Measurements from ENCODE around the gene FAM76A. TPM values are rescaled to one million over a fixed set of nuclear protein-coding genes. Genes with fewer than 3 reads are reported as not detected.
"Not testable (repeated sequence)": the region's sequence is repeated elsewhere in the genome, so short reads cannot be mapped to it uniquely, and the experiment has no call there.

FAM76A gene
- total RNA-seq, 8 experiments from 2014 or later: 4.4 to 13.0 (median 11.2) TPM

- in situ Hi-C loops (cut with MboI; ENCODE audit: low pct_unique_long_range_greater_than_20kb in 2 of 9, low sequenced_read_pairs in 9 of 9, unreplicated experiment in 9 of 9): no loop called here
- peak overlapping the region; percentile 84 to 85 for H3K27ac ChIP-seq
- peak in 1 of 8 experiments; percentile 0 for ATAC-seq (replicated peaks in 6 of 8)
These were observed 48.2 kb downstream of the FAM76A start for GRCh38 chr1:27773826-27774445.

DNA sequence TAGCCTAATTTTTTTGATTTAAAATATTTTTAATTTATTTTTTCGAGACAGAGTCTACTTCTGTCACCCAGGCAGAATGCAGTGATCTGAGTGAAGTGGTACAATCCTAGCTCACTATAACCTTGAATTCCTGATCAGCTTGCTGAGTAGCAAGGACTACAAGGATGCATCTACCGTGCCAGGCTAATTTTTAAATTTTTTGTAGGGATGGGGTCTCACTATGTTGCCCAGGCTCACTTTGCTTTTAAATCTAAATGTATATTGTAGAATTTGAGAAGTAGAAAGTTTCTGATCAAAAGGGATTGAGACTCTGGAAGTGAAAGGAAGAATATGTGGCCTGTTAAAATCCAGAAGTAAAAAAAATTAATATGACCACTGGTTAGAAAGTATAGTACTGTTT, 48.9 kb downstream of the FAM76A start:
- WGBS, 10 experiments: 18 to 100% (median 89%) methylated on average over 1 to 2 of the region's 2 CpGs; no CpG with 5 or more reads in 1 of the 10 experiments
- Histone ChIP-seq H3K4me3 (peak overlapping the region in 3 of 5 donors; percentile 80 to 91 (median 86)), H3K4me1 (replicated peaks in 1 of 2) (peaks cover 5 to 16% of the 10 kb centered on the region in 2 donors), H3K27ac (no peak overlapping the region)
- no peak for ATAC-seq (replicated peaks in 6 of 8)
- in situ Hi-C loops (cut with MboI; ENCODE audit: low pct_unique_long_range_greater_than_20kb in 2 of 9, low sequenced_read_pairs in 9 of 9, unreplicated experiment in 9 of 9): no loop called here

More at GRCh38 chr1:27773826-27774445, 48.2 kb downstream of the FAM76A start:
- WGBS, 10 experiments: 0 to 100% (median 31%) methylated on average over 1 to 3 of the region's 3 CpGs; no CpG with 5 or more reads in 1 of the 10 experiments
- Histone ChIP-seq H3K4me3 (peak overlapping the region; percentile 80 to 91 (median 86)), H3K4me1 (replicated peaks in 1 of 2) (peaks cover 5 to 16% of the 10 kb centered on the region in 2 donors)

GRCh38 chr1:27775336-27775735, 49.6 kb downstream of the FAM76A start:
- H3K4me1 ChIP-seq (replicated peaks in 1 of 2): peaks cover 5 to 16% of the 10 kb centered on the region in 2 donors
- H3K4me3 ChIP-seq; ATAC-seq (replicated peaks in 6 of 8); in situ Hi-C loops (cut with MboI; ENCODE audit: low pct_unique_long_range_greater_than_20kb in 2 of 9, low sequenced_read_pairs in 9 of 9, unreplicated experiment in 9 of 9); H3K27ac ChIP-seq: not testable (repeated sequence)
- 20 to 91% (median 83%) methylated on average over 1 to 3 of the region's 3 CpGs; no CpG with 5 or more reads in 4 of the 10 experiments for WGBS, 10 experiments

DNA sequence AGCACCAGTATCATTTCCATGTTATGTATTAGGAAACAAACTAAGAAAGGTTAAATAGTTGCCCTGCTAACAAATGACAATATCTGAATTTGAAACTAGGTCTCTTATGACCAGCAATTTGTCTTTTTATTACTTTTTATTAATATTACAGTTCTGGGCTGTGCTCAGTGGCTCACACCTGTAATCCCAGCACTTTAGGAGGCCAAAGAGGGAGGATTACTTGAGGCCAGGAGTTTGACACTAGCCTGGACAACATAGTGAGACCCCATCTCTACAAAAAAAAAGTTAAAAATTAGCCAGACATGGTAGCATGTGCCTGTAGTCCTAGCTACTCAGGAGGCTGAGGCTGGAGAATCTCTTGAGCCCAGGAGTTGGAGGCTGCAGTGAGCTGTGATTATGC, 50.5 kb downstream of the FAM76A start:
- H3K27ac ChIP-seq; ATAC-seq (replicated peaks in 6 of 8); H3K4me3 ChIP-seq; in situ Hi-C loops (cut with MboI; ENCODE audit: low pct_unique_long_range_greater_than_20kb in 2 of 9, low sequenced_read_pairs in 9 of 9, unreplicated experiment in 9 of 9): not testable (repeated sequence)
- peaks cover 5 to 16% of the 10 kb centered on the region in 2 donors for H3K4me1 ChIP-seq (replicated peaks in 1 of 2)

DNA sequence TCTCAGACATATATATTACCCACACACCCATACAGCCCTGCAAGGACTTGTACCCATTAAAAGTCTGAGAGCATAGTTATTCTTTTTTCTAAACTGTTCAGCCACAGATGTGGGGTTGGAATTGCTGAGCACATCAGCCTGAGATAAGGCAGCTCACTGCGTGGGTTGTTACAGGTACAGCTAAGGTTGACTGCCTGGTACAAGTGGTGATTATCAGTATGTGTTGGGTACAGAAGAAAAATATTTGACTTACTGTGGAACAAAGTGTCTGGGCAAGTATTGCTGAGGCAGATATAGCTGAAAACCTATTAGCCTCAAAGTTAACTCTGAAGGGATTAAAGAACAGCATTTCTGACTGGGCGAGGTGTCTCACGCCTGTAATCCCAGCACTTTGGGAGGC, 52.3 kb downstream of the FAM76A start:
- in situ Hi-C loops (cut with MboI; ENCODE audit: low pct_unique_long_range_greater_than_20kb in 2 of 9, low sequenced_read_pairs in 9 of 9, unreplicated experiment in 9 of 9): no loop called here
- WGBS, 10 experiments: 80 to 100% (median 100%) methylated on average over 1 to 3 of the region's 3 CpGs; no CpG with 5 or more reads in 3 of the 10 experiments
- no peak for ATAC-seq (replicated peaks in 6 of 8)
- H3K27ac ChIP-seq: no peak overlapping the region
- H3K4me1 ChIP-seq (replicated peaks in 1 of 2): peaks cover 5 to 16% of the 10 kb centered on the region in 2 donors
- no peak overlapping the region for H3K4me3 ChIP-seq

DNA sequence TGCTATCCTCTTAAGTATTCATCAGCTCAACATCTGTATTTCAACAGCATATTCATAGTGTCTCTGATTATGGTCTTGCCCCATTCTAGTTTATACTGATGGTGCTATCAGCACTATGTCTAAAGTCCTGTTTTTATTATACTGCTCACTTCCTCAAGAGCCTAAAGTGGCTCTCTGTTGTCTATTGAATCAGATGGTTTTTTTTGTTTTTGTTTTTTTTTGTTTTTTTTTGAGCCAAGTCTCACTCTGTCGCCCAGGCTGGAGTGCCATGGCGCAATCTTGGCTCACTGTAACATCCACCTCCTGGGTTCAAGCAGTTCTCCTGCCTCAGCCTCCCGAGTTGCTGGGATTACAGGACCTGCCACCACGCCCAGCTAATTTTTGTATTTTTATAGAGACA, 53.4 kb downstream of the FAM76A start:
- WGBS, 10 experiments: 60 to 100% (median 98%) methylated on average over 1 to 4 of the region's 4 CpGs; no CpG with 5 or more reads in 1 of the 10 experiments
- no peak for ATAC-seq (replicated peaks in 6 of 8)
- in situ Hi-C loops (cut with MboI; ENCODE audit: low pct_unique_long_range_greater_than_20kb in 2 of 9, low sequenced_read_pairs in 9 of 9, unreplicated experiment in 9 of 9): no loop called here
- Histone ChIP-seq H3K4me3 (no peak overlapping the region), H3K27ac (no peak overlapping the region), H3K4me1 (replicated peaks in 1 of 2) (peaks cover 5 to 13% of the 10 kb centered on the region in 2 donors)

GRCh38 chr1:27782950-27783349, 57.2 kb downstream of the FAM76A start:
- ATAC-seq (replicated peaks in 6 of 8): no peak
- WGBS, 10 experiments: 89 to 100% (median 97%) methylated on average over 2 to 3 of the region's 3 CpGs
- in situ Hi-C loops (cut with MboI; ENCODE audit: low pct_unique_long_range_greater_than_20kb in 2 of 9, low sequenced_read_pairs in 9 of 9, unreplicated experiment in 9 of 9): no loop called here

GRCh38 chr1:27784700-27785099, 58.9 kb downstream of the FAM76A start:
- no peak for ATAC-seq (replicated peaks in 6 of 8)
- 80 to 100% (median 96%) methylated on average over 1 of the region's 1 CpG; no CpG with 5 or more reads in 2 of the 10 experiments for WGBS, 10 experiments
- Histone ChIP-seq H3K27ac (no peak overlapping the region), H3K4me1 (replicated peaks in 1 of 2) (no peaks in the 10 kb centered on the region), H3K4me3 (no peak overlapping the region)
- in situ Hi-C loops (cut with MboI; ENCODE audit: low pct_unique_long_range_greater_than_20kb in 2 of 9, low sequenced_read_pairs in 9 of 9, unreplicated experiment in 9 of 9): no loop called here

More at GRCh38 chr1:27782950-27783349, 57.2 kb downstream of the FAM76A start:
- no peaks in the 10 kb centered on the region for H3K4me1 ChIP-seq (replicated peaks in 1 of 2)
- no peak overlapping the region for H3K27ac ChIP-seq
- no peak overlapping the region for H3K4me3 ChIP-seq

GRCh38 chr1:27785781-27786455, 60.2 kb downstream of the FAM76A start:
- no peak overlapping the region for H3K4me3 ChIP-seq
- in situ Hi-C loops (cut with MboI; ENCODE audit: low pct_unique_long_range_greater_than_20kb in 2 of 9, low sequenced_read_pairs in 9 of 9, unreplicated experiment in 9 of 9): no loop called here
- H3K27ac ChIP-seq: no peak overlapping the region
- ATAC-seq (replicated peaks in 6 of 8): peak in 3 of 8 experiments; percentile 40 to 92 (median 91)
- H3K4me1 ChIP-seq (replicated peaks in 1 of 2): no peaks in the 10 kb centered on the region

GRCh38 chr1:27787895-27788294, 62.1 kb downstream of the FAM76A start:
- peak in 1 of 8 experiments; percentile 18 for ATAC-seq (replicated peaks in 6 of 8)
- no peak overlapping the region for H3K27ac ChIP-seq
- in situ Hi-C loops (cut with MboI; ENCODE audit: low pct_unique_long_range_greater_than_20kb in 2 of 9, low sequenced_read_pairs in 9 of 9, unreplicated experiment in 9 of 9): no loop called here
- no peak overlapping the region for H3K4me3 ChIP-seq
- H3K4me1 ChIP-seq (replicated peaks in 1 of 2): no peaks in the 10 kb centered on the region

DNA sequence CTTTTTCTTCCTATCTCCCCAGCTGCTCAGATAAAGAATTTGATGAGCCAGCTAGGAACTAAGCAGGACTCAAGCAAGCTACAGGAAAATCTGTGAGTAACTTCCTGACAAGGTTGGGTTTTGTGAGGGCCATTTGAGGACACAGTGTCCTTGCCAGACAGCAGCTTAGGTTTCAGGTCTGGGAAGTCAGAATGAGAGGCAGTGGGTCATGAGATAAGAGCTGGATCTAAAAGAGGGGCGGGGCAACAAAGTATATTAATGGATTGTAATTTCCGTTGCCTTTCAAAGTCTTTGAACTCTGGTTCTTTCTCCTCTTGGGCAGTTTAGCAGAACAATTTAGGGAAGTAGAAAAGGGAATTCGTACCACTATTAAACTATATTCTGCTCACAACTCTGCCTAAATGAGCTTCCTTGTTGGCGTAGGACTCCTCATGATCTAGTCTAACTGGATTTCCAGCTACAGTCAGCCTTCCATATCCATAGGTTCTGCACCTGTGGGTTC, 63.8 kb downstream of the FAM76A start:
- in situ Hi-C loops (cut with MboI; ENCODE audit: low pct_unique_long_range_greater_than_20kb in 2 of 9, low sequenced_read_pairs in 9 of 9, unreplicated experiment in 9 of 9): no loop called here
- H3K27ac ChIP-seq: no peak overlapping the region
- H3K4me1 ChIP-seq (replicated peaks in 1 of 2): no peaks in the 10 kb centered on the region
- H3K4me3 ChIP-seq: no peak overlapping the region
- WGBS, 10 experiments: 83 to 100% (median 97%) methylated on average over 1 to 4 of the region's 4 CpGs
- no peak for ATAC-seq (replicated peaks in 6 of 8)

DNA sequence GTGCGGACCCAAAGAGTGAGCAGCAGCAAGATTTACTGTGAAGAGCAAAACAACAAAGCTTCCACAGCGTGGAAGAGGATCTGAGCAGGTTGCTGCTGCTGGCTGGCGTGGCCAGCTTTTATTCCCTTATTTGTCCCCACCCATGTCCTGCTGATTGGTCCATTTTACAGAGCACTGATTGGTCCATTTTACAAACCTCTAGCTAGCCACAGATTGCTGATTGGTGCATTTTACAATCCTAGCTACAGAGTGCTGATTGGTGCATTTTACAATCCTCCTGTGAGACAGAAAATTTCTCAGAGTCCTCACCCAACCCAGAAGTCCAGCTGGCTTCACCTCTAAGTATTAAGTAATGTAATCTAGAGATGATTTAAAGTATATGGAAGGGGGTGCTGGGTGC, 64.5 kb downstream of the FAM76A start:
- H3K27ac ChIP-seq; H3K4me3 ChIP-seq; ATAC-seq (replicated peaks in 6 of 8); H3K4me1 ChIP-seq (replicated peaks in 1 of 2); in situ Hi-C loops (cut with MboI; ENCODE audit: low pct_unique_long_range_greater_than_20kb in 2 of 9, low sequenced_read_pairs in 9 of 9, unreplicated experiment in 9 of 9): not testable (repeated sequence)
- 80 to 100% (median 100%) methylated on average over 1 to 3 of the region's 3 CpGs; no CpG with 5 or more reads in 2 of the 10 experiments for WGBS, 10 experiments

DNA sequence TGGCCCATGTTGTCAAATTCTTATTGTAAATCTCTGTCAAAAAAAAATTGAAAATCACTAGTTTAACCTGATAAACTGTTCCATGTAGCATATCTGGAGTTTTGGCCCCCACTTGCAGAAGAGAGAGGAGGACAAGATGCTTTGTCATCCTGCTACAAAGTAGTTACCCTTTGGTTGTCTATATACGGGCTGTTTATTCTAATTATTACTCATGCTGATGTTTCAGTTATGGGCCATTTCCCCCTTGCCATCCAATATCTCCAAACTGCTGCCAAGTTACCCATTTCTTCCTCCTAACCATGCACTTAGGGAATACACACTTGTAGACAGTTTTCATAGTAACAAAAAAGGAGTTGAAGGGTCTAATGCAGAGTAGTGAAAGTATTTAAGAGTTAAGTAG, 69.8 kb downstream of the FAM76A start:
- no peak overlapping the region for H3K4me3 ChIP-seq
- no peak for ATAC-seq (replicated peaks in 6 of 8)
- H3K4me1 ChIP-seq (replicated peaks in 1 of 2): no peaks in the 10 kb centered on the region
- WGBS, 10 experiments: 17 to 100% (median 83%) methylated on average over 1 of the region's 1 CpG; no CpG with 5 or more reads in 5 of the 10 experiments
- in situ Hi-C loops (cut with MboI; ENCODE audit: low pct_unique_long_range_greater_than_20kb in 2 of 9, low sequenced_read_pairs in 9 of 9, unreplicated experiment in 9 of 9): no loop called here
- H3K27ac ChIP-seq: no peak overlapping the region

Measured in motor neuron (in vitro differentiated cells).